HEK293T (cell line): ENCODE data around the gene TTBK1.

ENCODE experiments used
- ARNT ChIP-seq: fragments of 450-650 bp; IDR thresholded peaks from 2 replicates; pipeline ENCODE4 v1.6.1; 2017; ENCODE audit warnings: mild to moderate bottlenecking
- SP1 ChIP-seq: fragments of 450-650 bp; IDR thresholded peaks from 2 replicates; pipeline ENCODE4 v1.6.1; 2017
- SUZ12 ChIP-seq: fragments of 450-650 bp; IDR thresholded peaks from 2 replicates; pipeline ENCODE4 v1.6.1; 2016; ENCODE audit warnings: mild to moderate bottlenecking
- TF ChIP-seq, protein P1 (sequence below): fragments of 450-650 bp; IDR thresholded peaks from 2 replicates; pipeline ENCODE4 v1.6.1; 2016

DNA sequence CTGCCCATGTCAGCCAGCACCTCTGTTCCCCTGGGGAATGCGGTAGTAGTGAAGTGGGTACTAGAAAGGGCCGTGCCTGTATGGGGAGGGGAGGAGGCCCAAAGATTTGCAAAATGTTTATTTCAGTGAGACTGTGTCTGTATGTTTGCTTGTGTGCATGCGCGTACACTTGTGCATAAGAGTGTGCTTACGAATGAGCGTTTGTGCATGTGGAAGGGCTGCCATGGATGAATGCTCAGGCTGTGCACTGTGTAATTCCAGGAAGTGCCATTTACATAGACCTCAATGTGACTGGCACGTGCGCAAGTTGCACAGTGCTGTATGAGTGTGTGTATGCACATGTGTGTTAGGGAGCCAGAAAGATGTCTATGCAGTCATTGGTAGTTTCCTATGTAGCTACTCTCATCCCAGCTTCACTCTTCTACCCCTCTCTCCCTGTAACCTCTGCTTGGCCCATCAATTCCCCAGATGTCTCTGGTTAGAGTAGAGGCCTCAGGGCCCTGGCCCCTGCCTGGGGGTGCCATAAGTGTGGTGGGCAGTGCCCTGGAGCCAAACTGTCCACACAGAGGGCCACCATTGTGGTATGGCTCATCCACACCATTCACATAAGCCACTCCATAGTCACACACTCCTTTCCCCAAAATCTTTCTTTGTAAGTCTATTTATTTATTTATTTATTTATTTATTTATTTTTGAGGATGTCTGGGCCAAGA is 28.0 kb downstream of the TTBK1 start:
- TF ChIP-seq, protein P1, sequence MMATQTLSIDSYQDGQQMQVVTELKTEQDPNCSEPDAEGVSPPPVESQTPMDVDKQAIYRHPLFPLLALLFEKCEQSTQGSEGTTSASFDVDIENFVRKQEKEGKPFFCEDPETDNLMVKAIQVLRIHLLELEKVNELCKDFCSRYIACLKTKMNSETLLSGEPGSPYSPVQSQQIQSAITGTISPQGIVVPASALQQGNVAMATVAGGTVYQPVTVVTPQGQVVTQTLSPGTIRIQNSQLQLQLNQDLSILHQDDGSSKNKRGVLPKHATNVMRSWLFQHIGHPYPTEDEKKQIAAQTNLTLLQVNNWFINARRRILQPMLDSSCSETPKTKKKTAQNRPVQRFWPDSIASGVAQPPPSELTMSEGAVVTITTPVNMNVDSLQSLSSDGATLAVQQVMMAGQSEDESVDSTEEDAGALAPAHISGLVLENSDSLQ, result no peak
- TF ChIP-seq SP1 (no peak), SUZ12 (no peak), ARNT (no peak)
